Activated CD8-positive, alpha-beta memory T cell treated with anti-CD3 and anti-CD28 coated beads, Interleukin-2, amount 10 ng/mL, durations not matched to agents 7 days and 5 days (primary cell): ENCODE results near the gene WSCD2. TPM values are rescaled to one million over a fixed set of nuclear protein-coding genes. Genes with fewer than 3 reads are reported as not detected.

Source experiments
- ATAC-seq: fragments of 150-1000 bp; cut with Tn5 transposase; one replicate; pipeline ENCODE4 v1.10.0; 2021; ENCODE audit warnings: moderate library complexity
- CTCF ChIA-PET: fragments of 350-600 bp; sonication (Branson Sonifier 250); formaldehyde crosslinking; loops from one replicate; lab custom pipeline; 2021; ENCODE audit warnings: antibody characterized with exemption; lab: Charles Lee
- DNase-seq: peaks from one replicate; pipeline ENCODE4 v3.0.0-alpha.2; 2020
- H3K27ac Mint-ChIP-seq: one replicate; pipeline ENCODE4 v1.8.0; 2021; ENCODE audit warnings: mild to moderate bottlenecking, mixed read lengths
- H3K27me3 Mint-ChIP-seq: one replicate; pipeline ENCODE4 v1.8.0; 2021; ENCODE audit warnings: mixed read lengths
- H3K36me3 Mint-ChIP-seq: one replicate; pipeline ENCODE4 v1.8.0; 2021; ENCODE audit warnings: mild to moderate bottlenecking, mixed read lengths
- H3K4me1 Mint-ChIP-seq: one replicate; pipeline ENCODE4 v1.8.0; 2021; ENCODE audit warnings: mixed read lengths
- H3K4me3 Mint-ChIP-seq: one replicate; pipeline ENCODE4 v1.8.0; 2021; ENCODE audit warnings: mild to moderate bottlenecking, moderate library complexity, mixed read lengths
- H3K9me3 Mint-ChIP-seq: one replicate; pipeline ENCODE4 v1.8.0; 2022; ENCODE audit warnings: low read depth, mixed read lengths
- total RNA-seq, 2 experiments: library from RNA; stranded (reverse); gene quantifications; one replicate each; pipeline ENCODE4 v1.2.3, GENCODE V29; 2021

WSCD2 gene
- total RNA-seq, 2 experiments from 2014 or later, result not detected

DNA sequence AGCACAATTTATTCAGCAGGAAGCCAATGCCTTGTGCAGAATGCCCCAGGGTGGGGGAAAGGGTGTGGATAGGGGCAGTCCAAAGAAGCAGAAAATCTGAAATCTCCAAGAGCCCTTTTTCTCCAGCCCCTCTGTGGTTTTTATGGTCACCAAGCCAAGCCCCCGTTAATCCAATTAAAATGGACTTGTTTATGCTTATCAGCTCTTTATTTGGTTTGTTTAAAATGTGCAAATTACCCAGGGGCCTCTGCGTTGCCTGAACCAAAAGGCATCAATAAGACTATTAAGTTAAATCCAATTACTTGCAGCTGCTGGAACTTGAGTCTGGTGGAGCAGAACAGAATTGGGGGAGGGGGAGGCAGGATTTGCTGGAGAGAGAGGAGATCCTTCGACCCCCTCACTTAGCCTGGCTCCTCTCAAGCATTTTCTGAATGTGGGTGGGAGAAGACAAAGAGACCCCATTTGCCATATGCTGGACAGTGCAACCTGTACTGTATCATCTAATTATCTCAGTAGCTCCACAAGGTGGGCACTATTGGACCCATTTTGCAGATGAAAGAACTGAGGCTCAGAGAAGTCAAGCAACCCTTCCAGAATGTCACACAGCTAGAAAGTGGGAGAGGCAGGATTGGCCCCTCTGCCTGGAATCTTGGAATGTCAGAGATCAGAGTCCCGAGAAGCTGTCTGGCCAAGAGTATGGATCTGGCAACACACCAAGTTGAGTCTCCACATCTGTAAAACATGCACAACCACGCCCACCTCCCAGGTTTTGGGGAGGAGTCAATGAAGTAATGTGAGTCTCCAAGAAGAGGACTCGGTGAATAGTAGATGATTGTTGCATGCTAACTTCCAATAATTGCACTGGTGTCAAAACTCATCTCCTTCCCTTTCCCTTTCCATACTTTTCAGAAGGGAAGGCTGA, 143.1 kb downstream of the WSCD2 start:
- H3K4me3 Mint-ChIP-seq, result no peak overlapping the region
- CTCF ChIA-PET, result interaction anchor here (1.2 kb wide), 1 partner anchor 172 kb away, joined by 4 read pairs; no protein-coding TSS in a partner anchor
- no peaks in the 10 kb centered on the region for H3K4me1 Mint-ChIP-seq
- H3K36me3 Mint-ChIP-seq, result no peaks in the 10 kb centered on the region
- ATAC-seq (no peak), DNase-seq (no peak)
- H3K27ac Mint-ChIP-seq, result no peak overlapping the region
- no peaks in the 10 kb centered on the region for H3K27me3 Mint-ChIP-seq
- no peaks in the 10 kb centered on the region for H3K9me3 Mint-ChIP-seq

DNA sequence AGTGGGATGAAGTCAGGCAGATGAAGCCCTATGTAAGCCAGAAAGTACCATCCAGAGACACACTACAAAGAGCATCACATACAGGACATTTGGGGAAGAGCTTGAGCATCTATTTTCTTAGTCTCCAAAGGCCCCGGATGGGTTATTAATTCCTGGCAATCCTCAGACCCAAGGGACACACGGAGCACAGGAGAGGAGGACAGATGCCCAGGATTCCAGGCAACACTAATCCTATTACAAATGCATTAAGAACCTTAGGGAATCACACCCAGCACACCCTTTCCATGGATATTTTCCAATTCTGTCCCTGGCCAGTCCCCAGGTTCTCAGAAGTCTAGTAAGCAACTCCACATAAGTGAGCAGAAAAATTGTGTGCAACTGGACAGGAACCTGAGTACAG, 144.1 kb downstream of the WSCD2 start:
- CTCF ChIA-PET, result no interaction called here
- no peaks in the 10 kb centered on the region for H3K36me3 Mint-ChIP-seq

DNA sequence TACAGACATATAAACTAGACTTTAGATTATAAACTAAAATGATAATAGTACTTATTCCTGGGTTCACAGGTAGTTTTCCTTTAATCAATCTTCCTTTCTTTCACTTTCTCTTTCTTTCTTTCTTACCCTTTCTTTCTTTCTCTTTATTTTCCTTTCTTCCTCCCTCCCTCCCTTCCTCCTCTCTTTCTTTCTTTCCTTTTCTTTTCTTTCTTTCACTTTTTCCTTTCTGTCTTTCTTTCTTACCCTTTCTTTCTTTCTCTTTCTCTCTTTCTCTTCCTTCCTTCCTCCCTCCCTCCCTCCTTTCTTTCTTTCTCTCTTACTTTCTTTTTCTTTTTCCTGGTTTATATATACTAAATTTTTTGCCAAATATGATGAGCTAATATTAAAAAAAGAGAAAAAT, 148.5 kb downstream of the WSCD2 start:
- H3K36me3 Mint-ChIP-seq, result no peaks in the 10 kb centered on the region

More for the DNA sequence above, 144.1 kb downstream of the WSCD2 start:
- no peak for ATAC-seq
- Mint-ChIP-seq H3K9me3 (no peaks in the 10 kb centered on the region), H3K27me3 (no peaks in the 10 kb centered on the region), H3K4me1 (peaks cover 4% of the 10 kb centered on the region), H3K27ac (no peak overlapping the region), H3K4me3 (no peak overlapping the region)
- DNase-seq, result no peak

DNA sequence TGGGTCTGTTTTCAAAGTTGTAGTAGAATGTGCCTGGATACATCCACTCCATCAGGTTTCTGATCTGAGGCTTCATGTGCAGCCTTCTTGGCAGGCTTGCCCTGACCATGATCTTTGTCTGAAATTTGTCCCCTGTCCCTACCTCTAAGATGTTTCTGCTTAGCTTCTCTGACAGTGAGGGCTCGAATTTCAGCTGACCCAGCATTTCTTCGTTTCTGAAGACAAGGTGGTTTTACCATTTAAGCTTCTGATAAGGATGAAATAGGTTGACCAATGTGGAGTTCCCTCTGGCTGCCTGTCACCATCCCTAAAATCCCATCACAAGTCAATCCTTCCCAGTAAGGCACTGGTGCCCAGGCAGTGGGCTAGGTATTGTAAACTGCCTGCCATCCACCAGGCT, 153.1 kb downstream of the WSCD2 start:
- H3K36me3 Mint-ChIP-seq, result no peaks in the 10 kb centered on the region
- peaks cover 26% of the 10 kb centered on the region for H3K27me3 Mint-ChIP-seq
- H3K27ac Mint-ChIP-seq, result no peak overlapping the region
- DNase-seq, result no peak
- H3K4me3 Mint-ChIP-seq, result no peak overlapping the region
- ATAC-seq, result no peak
- CTCF ChIA-PET, result no interaction called here
- H3K4me1 Mint-ChIP-seq, result peaks cover 14% of the 10 kb centered on the region
- no peaks in the 10 kb centered on the region for H3K9me3 Mint-ChIP-seq

More for the DNA sequence above, 148.5 kb downstream of the WSCD2 start:
- Mint-ChIP-seq H3K4me1 (peaks cover 8% of the 10 kb centered on the region), H3K4me3 (no peak overlapping the region), H3K27ac (no peak overlapping the region), H3K9me3 (no peaks in the 10 kb centered on the region), H3K27me3 (peaks cover 9% of the 10 kb centered on the region)
- ATAC-seq (no peak), DNase-seq (no peak)
- CTCF ChIA-PET, result no interaction called here

DNA sequence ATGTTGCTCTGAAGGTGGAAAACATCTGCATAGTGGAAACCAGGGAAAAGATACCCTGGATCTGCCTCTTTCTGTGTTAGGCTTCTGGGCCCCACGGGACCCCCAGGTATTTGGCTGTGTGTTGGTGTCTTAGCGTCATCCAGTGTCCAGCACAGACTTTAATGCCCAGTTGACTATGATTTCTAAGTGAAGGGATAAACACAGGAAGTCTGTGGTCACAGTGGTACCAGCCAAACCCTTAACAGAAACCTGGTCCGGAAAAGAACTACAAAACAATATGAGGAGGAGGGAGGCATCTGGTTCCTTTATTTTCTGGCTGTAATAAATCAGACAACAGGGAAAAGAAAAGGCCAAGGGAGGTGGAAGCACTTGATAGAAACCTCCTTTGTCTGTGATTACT, 153.6 kb downstream of the WSCD2 start:
- ATAC-seq (no peak), DNase-seq (no peak)
- Mint-ChIP-seq H3K27ac (no peak overlapping the region), H3K4me1 (peaks cover 12% of the 10 kb centered on the region), H3K36me3 (no peaks in the 10 kb centered on the region), H3K9me3 (no peaks in the 10 kb centered on the region), H3K4me3 (no peak overlapping the region), H3K27me3 (peaks cover 26% of the 10 kb centered on the region)
- CTCF ChIA-PET, result no interaction called here

DNA sequence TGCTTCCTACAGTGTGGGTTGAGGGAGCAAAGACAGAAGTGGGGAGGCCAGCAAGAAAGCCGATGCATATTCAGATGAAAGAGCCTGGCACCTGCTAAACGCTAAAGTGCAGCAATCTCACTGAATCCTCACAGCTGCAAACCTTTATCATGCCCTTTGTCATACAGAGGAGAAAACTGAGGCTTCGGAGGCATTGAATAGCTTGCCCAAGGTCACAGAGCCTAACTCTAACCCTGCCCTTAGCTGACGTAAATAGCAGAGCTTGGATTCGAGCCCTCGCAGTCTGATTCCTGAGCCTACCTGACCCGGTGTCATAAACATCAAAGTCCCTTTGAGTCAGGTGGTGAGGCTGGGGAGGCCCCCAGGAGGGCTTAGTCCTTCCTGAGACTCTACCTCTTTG, 155.1 kb downstream of the WSCD2 start:
- no peak for ATAC-seq
- no peak overlapping the region for H3K27ac Mint-ChIP-seq
- no peaks in the 10 kb centered on the region for H3K9me3 Mint-ChIP-seq
- no peak for DNase-seq
- no peak overlapping the region for H3K4me3 Mint-ChIP-seq
- CTCF ChIA-PET, result no interaction called here
- peaks cover 26% of the 10 kb centered on the region for H3K27me3 Mint-ChIP-seq
- peaks cover 9% of the 10 kb centered on the region for H3K4me1 Mint-ChIP-seq
- H3K36me3 Mint-ChIP-seq, result no peaks in the 10 kb centered on the region

DNA sequence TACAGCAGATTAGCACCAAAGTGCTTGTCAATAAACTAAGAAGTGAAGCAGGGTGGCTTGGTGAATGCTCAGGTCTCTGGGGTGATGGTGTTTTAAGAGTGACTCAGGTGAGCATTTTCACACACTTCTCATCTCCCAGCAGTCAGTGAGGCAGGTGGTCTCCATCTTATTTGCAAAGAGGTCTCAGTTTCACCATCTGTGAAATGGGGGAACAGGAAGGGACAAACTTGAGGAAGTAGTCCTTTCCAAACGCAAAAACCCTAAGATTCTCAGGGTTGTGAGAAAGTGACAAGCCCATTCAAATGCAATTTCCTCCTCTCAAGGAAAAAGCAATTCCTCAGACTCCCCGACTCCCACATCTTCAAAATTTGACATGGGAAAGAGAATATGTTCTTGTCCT, 155.9 kb downstream of the WSCD2 start:
- CTCF ChIA-PET, result no interaction called here
- Mint-ChIP-seq H3K27me3 (peaks cover 26% of the 10 kb centered on the region), H3K36me3 (no peaks in the 10 kb centered on the region), H3K4me1 (peaks cover 9% of the 10 kb centered on the region), H3K9me3 (no peaks in the 10 kb centered on the region), H3K4me3 (no peak overlapping the region), H3K27ac (no peak overlapping the region)
- ATAC-seq, result no peak
- no peak for DNase-seq

DNA sequence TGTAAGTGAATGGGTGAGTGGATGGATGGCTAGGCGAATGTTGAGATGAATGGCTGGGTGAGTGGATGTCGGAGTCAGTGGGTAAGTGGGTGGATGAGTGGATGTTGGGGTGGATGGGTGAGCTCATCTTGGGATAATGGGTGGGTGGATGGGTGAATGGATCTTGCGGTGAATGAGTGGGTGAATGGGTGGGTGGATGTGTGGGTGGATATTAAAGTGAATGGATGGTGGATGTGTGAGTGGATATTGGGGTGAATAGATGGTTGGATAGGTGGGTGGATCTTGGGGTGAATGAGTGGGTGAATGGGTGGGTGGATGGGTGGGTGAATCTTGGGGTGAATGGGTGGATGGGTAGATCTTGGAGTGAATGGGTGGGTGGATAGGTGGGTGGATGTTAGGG, 158.1 kb downstream of the WSCD2 start:
- no peak overlapping the region for H3K4me3 Mint-ChIP-seq
- DNase-seq, result no peak
- H3K4me1 Mint-ChIP-seq, result peaks cover 9% of the 10 kb centered on the region
- H3K9me3 Mint-ChIP-seq, result no peaks in the 10 kb centered on the region
- H3K36me3 Mint-ChIP-seq, result no peaks in the 10 kb centered on the region
- ATAC-seq, result no peak
- CTCF ChIA-PET, result no interaction called here
- H3K27ac Mint-ChIP-seq, result no peak overlapping the region
- peaks cover 24% of the 10 kb centered on the region for H3K27me3 Mint-ChIP-seq

DNA sequence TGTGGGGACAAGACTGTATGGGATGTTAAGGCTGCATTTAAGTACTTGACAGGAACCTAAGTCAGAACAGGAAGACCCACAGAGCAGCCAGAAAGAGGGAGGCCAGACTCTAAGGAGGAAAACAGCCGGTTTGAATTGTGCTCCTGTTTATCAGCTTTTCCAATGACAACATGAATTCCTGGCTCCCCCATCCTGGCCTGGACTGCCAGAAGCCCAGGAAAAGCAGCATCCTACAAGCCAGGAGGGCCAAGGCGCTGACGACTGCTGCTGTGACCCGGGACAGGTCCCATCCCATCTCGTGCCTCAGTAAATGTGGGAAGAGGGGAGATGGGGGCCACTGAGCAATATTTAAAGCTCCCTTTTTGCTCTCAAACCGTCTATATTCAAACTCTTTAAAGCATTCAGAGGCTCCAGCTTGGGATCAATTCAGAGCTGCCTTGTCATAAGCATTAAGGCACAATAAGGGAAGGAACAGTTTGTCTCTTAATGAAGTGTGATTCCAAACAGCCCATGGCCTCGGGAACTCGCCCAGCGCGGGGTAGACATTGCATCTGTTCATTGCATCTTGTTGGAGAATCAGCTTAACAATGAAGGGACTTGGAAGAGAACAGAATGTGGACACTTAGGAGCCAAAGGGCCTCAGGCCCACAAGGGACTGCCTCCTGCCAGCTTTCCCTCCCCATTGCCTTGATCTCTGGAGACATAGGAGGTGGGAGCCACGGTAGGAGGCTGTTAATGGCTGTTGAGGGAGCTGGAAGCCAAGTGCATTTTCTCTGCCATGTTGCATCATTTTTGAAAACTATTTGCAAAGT, 160.5 kb downstream of the WSCD2 start:
- no peak overlapping the region for H3K4me3 Mint-ChIP-seq
- no peaks in the 10 kb centered on the region for H3K4me1 Mint-ChIP-seq
- ATAC-seq (no peak), DNase-seq (no peak)
- no peaks in the 10 kb centered on the region for H3K36me3 Mint-ChIP-seq
- H3K9me3 Mint-ChIP-seq, result no peaks in the 10 kb centered on the region
- CTCF ChIA-PET, result no interaction called here
- H3K27ac Mint-ChIP-seq, result no peak overlapping the region
- H3K27me3 Mint-ChIP-seq, result peaks cover 10% of the 10 kb centered on the region

DNA sequence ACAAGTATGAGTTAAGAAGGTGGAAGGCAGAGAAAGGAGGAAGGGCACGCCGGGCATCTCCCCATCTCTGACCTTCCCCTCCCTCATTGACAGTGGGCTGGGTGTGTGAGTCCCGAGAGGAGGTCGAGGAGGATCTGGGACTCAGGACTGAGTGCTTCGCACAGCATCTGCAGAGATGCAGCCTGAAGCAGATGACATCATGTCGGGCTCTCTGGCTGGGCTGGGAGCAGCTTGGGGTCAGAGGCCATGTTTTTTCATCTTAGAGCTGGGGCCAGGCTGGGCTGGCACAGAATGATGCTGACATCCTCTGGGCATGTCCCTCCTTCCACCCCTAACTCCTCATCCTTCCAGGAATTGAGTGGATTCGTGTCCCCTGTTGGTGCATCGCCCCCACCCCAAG, 166.6 kb downstream of the WSCD2 start:
- CTCF ChIA-PET, result no interaction called here
- Mint-ChIP-seq H3K27me3 (peaks cover 8% of the 10 kb centered on the region), H3K27ac (no peak overlapping the region), H3K9me3 (no peaks in the 10 kb centered on the region), H3K4me1 (peaks cover 38% of the 10 kb centered on the region), H3K36me3 (no peaks in the 10 kb centered on the region), H3K4me3 (no peak overlapping the region)
- DNase-seq, result no peak
- ATAC-seq, result no peak

DNA sequence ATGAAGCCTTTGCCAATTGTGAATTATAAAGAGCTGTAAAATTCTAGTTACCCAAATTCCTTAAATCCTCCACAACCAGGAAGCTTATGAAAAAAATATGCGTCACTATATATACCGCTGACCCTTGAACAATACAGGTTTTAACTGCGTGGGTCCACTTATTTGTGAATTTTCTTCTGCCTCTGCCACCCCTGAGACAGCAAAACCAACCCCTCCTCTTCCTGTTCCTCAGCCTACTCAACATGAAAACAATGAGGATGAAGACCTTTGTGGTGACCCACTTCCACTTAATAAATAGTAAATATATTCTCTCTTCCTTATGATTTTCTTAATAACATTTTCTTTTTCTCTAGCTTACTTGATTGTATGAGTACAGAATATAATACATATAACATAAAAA, 167.9 kb downstream of the WSCD2 start:
- Mint-ChIP-seq H3K27ac (no peak overlapping the region), H3K27me3 (peaks cover 11% of the 10 kb centered on the region), H3K4me1 (peaks cover 46% of the 10 kb centered on the region), H3K36me3 (no peaks in the 10 kb centered on the region), H3K9me3 (no peaks in the 10 kb centered on the region), H3K4me3 (no peak overlapping the region)
- DNase-seq (no peak), ATAC-seq (no peak)
- CTCF ChIA-PET, result no interaction called here

DNA sequence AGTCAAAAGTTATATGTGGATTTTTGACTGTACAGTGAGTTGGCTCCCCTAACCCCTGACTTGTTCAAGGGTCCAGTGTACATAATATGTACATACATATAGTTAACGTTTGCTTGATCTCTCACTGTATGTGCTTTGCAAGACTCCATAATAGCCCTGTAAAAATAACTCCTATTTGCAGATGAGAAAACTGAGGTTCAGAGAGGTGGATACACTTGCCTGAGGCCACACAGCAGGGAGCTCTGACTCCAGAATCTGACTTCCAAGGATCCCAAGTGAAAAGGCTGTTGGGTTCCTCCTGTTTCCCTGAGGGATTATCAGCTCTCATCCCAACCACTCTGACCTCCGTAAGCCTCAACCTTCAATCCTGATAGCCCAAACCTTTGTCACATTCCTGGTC, 168.3 kb downstream of the WSCD2 start:
- no peaks in the 10 kb centered on the region for H3K36me3 Mint-ChIP-seq
- CTCF ChIA-PET, result interaction anchor here (1.9 kb wide), 1 partner anchor 10 kb away, joined by 6 read pairs; no protein-coding TSS in a partner anchor
- H3K27me3 Mint-ChIP-seq, result peaks cover 11% of the 10 kb centered on the region
- peaks cover 47% of the 10 kb centered on the region for H3K4me1 Mint-ChIP-seq
- no peak for DNase-seq
- no peak for ATAC-seq
- H3K4me3 Mint-ChIP-seq, result no peak overlapping the region
- H3K9me3 Mint-ChIP-seq, result no peaks in the 10 kb centered on the region
- peak overlapping the region; percentile 82 for H3K27ac Mint-ChIP-seq

DNA sequence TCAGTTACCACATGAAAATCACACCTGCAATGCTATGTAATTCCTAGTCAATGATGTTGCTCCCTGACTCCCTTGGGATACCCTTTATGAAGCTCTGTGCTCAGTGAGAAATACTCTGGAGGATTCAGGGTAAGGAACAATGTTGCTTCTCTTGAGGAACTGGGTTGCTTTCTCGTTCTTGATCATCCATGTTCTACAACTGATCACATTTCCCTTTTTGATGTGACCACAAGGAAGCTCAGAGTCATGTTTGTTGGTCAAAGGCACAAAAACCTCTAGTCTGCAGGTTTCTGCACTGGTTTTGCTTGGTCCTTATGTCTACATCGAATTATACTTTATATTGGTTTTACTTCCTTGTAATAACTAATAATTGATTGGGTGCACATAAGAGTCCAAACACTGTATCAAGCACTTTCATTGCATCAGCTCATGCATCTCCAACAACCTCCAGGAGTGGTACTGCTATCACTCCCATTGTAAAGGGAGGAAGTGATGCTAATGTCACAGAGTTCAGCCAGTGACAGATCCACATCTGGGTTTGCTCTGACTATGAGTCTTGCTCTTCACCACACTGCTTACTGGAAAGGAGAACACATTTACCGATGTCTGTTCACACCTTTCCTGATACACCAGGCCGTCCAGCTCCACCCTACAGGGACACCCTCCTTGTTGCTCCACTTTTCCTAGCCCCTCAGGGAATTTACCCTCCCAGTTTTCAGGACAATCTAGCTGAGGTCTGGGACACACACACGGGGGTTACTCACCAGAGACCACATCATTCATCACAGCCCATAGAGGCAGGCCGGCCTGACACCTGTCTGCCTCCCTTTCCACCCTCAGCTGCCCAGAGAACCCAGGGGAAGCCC, 169.0 kb downstream of the WSCD2 start:
- Mint-ChIP-seq H3K27me3 (peaks cover 11% of the 10 kb centered on the region), H3K36me3 (no peaks in the 10 kb centered on the region), H3K27ac (peak overlapping the region; percentile 82), H3K4me1 (peaks cover 47% of the 10 kb centered on the region), H3K9me3 (no peaks in the 10 kb centered on the region), H3K4me3 (no peak overlapping the region)
- DNase-seq (peak; percentile 58), ATAC-seq (peak; percentile 88)
- CTCF ChIA-PET, result interaction anchor here (0.7 to 1.9 kb wide), 2 partner anchors 10 to 16 kb away, joined by 3 to 6 read pairs; no protein-coding TSS in a partner anchor
